ENCODE data around the gene NYNRIN. TPM values are rescaled to one million over a fixed set of nuclear protein-coding genes. Genes with fewer than 3 reads are reported as not detected.
A peak's percentile ranks its signal among the peaks of the same experiment; 100 is the strongest.

NYNRIN gene
- total RNA-seq, 1 donor from 2014 or later: 39.6 TPM

- H3K27me3 Mint-ChIP-seq (ENCODE audit: unreplicated experiment): no peaks in the 10 kb centered on the region
- no peaks in the 10 kb centered on the region for H3K9me3 Mint-ChIP-seq (ENCODE audit: unreplicated experiment)
- TF ChIP-seq CTCF (IDR thresholded peaks at IDR 0.05): no peak
- H3K36me3 Mint-ChIP-seq (ENCODE audit: unreplicated experiment): peaks cover 39% of the 10 kb centered on the region
- no peak for DNase-seq (ENCODE audit: extremely low spot score, unreplicated experiment)
- no peak overlapping the region for H3K4me3 Mint-ChIP-seq (ENCODE audit: unreplicated experiment)
- peaks cover 37% of the 10 kb centered on the region for H3K4me1 Mint-ChIP-seq (ENCODE audit: unreplicated experiment)
- H3K27ac Mint-ChIP-seq (ENCODE audit: unreplicated experiment): peak overlapping the region; percentile 74
Measured at GRCh38 chr14:24434676-24435075, 35.9 kb downstream of the NYNRIN start.

DNA sequence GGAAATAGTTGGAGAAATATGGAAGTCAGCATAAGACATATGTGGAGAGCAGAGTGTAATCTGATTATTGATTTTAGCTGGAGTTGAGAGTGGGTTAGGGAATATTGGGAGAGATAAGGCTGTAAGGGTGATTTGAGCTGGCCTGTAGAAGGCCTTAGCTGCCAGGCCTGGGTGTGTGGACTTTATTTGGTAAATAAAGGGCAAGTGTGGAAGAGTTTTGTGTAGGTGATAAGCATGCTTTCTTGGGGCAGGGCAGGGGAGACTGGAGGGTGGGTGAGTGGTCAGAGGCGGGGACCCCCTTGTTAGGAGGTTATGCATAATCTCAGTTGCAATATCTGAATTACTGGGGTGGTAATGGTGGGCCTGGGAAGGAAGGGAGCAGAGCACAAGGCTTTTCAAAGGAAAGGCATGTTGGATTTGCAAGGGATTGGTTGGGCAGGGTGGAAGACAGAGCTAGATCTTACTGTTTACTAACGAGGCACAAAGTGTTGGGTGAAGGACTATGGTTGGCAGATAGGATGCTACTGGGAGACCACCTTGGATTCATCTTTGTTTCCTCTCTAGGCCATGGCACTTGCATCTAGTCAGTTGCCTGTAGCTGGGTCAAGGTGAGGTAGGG lies 36.5 kb downstream of the NYNRIN start:
- H3K4me3 Mint-ChIP-seq (ENCODE audit: unreplicated experiment): no peak overlapping the region
- no peaks in the 10 kb centered on the region for H3K9me3 Mint-ChIP-seq (ENCODE audit: unreplicated experiment)
- H3K4me1 Mint-ChIP-seq (ENCODE audit: unreplicated experiment): peaks cover 37% of the 10 kb centered on the region
- H3K27ac Mint-ChIP-seq (ENCODE audit: unreplicated experiment): peak overlapping the region; percentile 74
- no peaks in the 10 kb centered on the region for H3K27me3 Mint-ChIP-seq (ENCODE audit: unreplicated experiment)
- DNase-seq (ENCODE audit: extremely low spot score, unreplicated experiment): no peak
- peaks cover 40% of the 10 kb centered on the region for H3K36me3 Mint-ChIP-seq (ENCODE audit: unreplicated experiment)
- no peak for TF ChIP-seq CTCF (IDR thresholded peaks at IDR 0.05)

- H3K27ac Mint-ChIP-seq (ENCODE audit: unreplicated experiment): peak overlapping the region; percentile 74
- no peak overlapping the region for H3K4me3 Mint-ChIP-seq (ENCODE audit: unreplicated experiment)
- no peak for TF ChIP-seq CTCF (IDR thresholded peaks at IDR 0.05)
- H3K4me1 Mint-ChIP-seq (ENCODE audit: unreplicated experiment): peaks cover 42% of the 10 kb centered on the region
- no peak for DNase-seq (ENCODE audit: extremely low spot score, unreplicated experiment)
- H3K9me3 Mint-ChIP-seq (ENCODE audit: unreplicated experiment): no peaks in the 10 kb centered on the region
- peaks cover 41% of the 10 kb centered on the region for H3K36me3 Mint-ChIP-seq (ENCODE audit: unreplicated experiment)
- H3K27me3 Mint-ChIP-seq (ENCODE audit: unreplicated experiment): no peaks in the 10 kb centered on the region
Measured at GRCh38 chr14:24435998-24436354, 37.2 kb downstream of the NYNRIN start.

DNA sequence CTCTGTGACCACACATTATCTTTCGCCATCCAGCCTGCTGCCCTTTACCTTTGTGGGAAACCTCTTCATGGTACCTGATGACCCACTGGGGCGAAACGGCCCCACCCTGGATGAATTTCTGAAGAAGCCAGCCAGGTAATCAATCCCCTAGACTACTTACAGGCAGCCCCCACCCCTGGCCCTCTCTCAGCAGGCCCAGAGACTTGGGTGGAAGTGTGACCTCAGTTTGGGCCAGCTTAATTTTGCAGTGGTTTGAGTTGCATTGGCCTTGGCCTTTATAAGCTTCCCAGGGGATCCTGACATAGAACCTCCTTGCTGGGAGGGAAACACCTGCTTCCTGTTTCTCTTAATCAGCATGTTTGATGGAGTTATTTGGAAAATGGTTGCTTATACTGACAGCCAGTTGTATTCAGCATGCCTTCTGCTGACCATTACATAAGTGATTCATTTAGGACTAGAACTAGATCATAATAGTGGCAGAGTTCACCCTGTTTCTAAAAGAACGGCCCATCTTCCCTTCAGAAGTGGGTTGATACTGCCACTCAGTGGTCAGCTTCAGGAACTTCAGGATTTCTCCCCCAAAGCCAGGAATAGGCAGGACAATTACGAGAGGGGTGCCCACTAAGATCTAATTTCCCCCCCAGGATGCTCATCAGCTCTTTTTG lies 37.7 kb downstream of the NYNRIN start:
- Mint-ChIP-seq H3K36me3 (ENCODE audit: unreplicated experiment) (peaks cover 41% of the 10 kb centered on the region), H3K4me1 (ENCODE audit: unreplicated experiment) (peaks cover 41% of the 10 kb centered on the region), H3K9me3 (ENCODE audit: unreplicated experiment) (no peaks in the 10 kb centered on the region), H3K4me3 (ENCODE audit: unreplicated experiment) (no peak overlapping the region), H3K27me3 (ENCODE audit: unreplicated experiment) (no peaks in the 10 kb centered on the region), H3K27ac (ENCODE audit: unreplicated experiment) (peak overlapping the region; percentile 74)
- peak; percentile 78 for TF ChIP-seq CTCF (IDR thresholded peaks at IDR 0.05)
- no peak for DNase-seq (ENCODE audit: extremely low spot score, unreplicated experiment)

GRCh38 chr14:24437020-24437735 lies 38.4 kb downstream of the NYNRIN start:
- H3K27ac Mint-ChIP-seq (ENCODE audit: unreplicated experiment): no peak overlapping the region
- TF ChIP-seq CTCF (IDR thresholded peaks at IDR 0.05): peak; percentile 6
- no peaks in the 10 kb centered on the region for H3K27me3 Mint-ChIP-seq (ENCODE audit: unreplicated experiment)
- no peaks in the 10 kb centered on the region for H3K9me3 Mint-ChIP-seq (ENCODE audit: unreplicated experiment)
- peaks cover 41% of the 10 kb centered on the region for H3K4me1 Mint-ChIP-seq (ENCODE audit: unreplicated experiment)
- peaks cover 38% of the 10 kb centered on the region for H3K36me3 Mint-ChIP-seq (ENCODE audit: unreplicated experiment)
- DNase-seq (ENCODE audit: extremely low spot score, unreplicated experiment): no peak
- H3K4me3 Mint-ChIP-seq (ENCODE audit: unreplicated experiment): no peak overlapping the region
